ENCODE results near the gene CD14. TPM values are rescaled to one million over a fixed set of nuclear protein-coding genes. Genes with fewer than 3 reads are reported as not detected.

Gene CD14
- total and polyA plus RNA-seq, 2 donors (not counting 1 experiment from before 2014, with no cell fraction given), result 0.32 to 10.9 TPM

DNA sequence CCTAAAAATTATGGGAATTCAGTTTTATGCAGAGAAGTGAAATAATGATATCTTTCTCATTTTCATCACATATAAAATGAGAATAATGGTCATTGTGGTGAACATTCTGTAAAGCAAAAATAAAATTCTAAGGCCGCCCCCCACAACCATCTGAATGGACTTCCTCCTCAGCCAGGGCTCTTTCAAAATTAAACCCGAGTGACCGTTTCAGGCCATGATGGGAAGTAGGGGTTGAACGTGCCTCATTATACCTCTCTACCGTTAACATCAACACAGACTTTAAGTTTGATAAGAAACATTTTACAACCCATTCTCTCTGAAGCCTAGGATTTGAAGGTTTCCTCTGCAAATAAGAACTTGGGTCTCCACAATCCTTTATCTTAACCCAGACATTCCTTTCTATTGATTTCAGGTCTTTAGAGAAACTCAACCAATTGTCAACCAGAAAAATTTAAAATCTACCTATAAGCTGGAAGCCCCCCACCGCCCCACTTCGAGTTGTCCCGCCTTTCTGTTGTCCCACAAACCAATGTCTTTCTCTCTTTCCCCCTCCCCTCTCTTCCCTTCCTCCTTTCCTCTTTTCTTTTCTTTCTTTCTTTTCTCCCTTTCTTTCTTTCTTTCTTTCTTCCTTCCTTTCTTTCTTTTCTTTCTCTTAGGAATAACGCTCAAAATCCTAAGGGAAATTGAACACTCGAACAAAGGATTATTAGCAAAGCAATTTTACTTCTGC lies 4.6 kb upstream of the CD14 start:
- no peak overlapping the region for H3K27ac ChIP-seq (ENCODE audit: insufficient read depth, low read length)
- H3K27me3 ChIP-seq (ENCODE audit: control insufficient read depth, insufficient read depth, low read length), result no peaks in the 10 kb centered on the region
- H3K9me3 ChIP-seq (ENCODE audit: control insufficient read depth, insufficient read depth, low read depth, low read length), result no peaks in the 10 kb centered on the region
- H3K36me3 ChIP-seq (ENCODE audit: control insufficient read depth, insufficient read depth, low read length), result peaks cover 4% of the 10 kb centered on the region
- no peaks in the 10 kb centered on the region for H4K20me1 ChIP-seq (ENCODE audit: control insufficient read depth, extremely low read depth, insufficient read depth, low read length)
- H3K4me3 ChIP-seq (replicated peaks in 1 of 4; ENCODE audit: control extremely low read depth in 1 of 4, insufficient read depth in 1 of 4, low read depth in 3 of 4, low read length in 4 of 4), result no peak overlapping the region
- no peak overlapping the region for H3K9ac ChIP-seq (ENCODE audit: insufficient read depth, low read length)
- DNase-seq (ENCODE audit: low read depth in 2 of 2), result no peak
- no peak overlapping the region for H2AFZ ChIP-seq (ENCODE audit: low read length)
- H3K79me2 ChIP-seq (ENCODE audit: control insufficient read depth, insufficient read depth, low read length), result peaks cover 5% of the 10 kb centered on the region
- TF ChIP-seq, protein P1, sequence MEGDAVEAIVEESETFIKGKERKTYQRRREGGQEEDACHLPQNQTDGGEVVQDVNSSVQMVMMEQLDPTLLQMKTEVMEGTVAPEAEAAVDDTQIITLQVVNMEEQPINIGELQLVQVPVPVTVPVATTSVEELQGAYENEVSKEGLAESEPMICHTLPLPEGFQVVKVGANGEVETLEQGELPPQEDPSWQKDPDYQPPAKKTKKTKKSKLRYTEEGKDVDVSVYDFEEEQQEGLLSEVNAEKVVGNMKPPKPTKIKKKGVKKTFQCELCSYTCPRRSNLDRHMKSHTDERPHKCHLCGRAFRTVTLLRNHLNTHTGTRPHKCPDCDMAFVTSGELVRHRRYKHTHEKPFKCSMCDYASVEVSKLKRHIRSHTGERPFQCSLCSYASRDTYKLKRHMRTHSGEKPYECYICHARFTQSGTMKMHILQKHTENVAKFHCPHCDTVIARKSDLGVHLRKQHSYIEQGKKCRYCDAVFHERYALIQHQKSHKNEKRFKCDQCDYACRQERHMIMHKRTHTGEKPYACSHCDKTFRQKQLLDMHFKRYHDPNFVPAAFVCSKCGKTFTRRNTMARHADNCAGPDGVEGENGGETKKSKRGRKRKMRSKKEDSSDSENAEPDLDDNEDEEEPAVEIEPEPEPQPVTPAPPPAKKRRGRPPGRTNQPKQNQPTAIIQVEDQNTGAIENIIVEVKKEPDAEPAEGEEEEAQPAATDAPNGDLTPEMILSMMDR (conservative IDR thresholded peaks at IDR 0.05 in 1 of 2, IDR thresholded peaks at IDR 0.05 in 1 of 2; ENCODE audit: low read depth in 1 of 2, low read length in 2 of 2), result no peak
- no peak for TF ChIP-seq EZH2 (IDR thresholded peaks at IDR 0.05; ENCODE audit: low read length, missing control alignments)
- H3K4me1 ChIP-seq (ENCODE audit: control insufficient read depth, extremely low read depth, insufficient read depth, low read length), result no peaks in the 10 kb centered on the region
- H3K4me2 ChIP-seq (ENCODE audit: extremely low read depth, insufficient read depth, low read length), result no peak overlapping the region

DNA sequence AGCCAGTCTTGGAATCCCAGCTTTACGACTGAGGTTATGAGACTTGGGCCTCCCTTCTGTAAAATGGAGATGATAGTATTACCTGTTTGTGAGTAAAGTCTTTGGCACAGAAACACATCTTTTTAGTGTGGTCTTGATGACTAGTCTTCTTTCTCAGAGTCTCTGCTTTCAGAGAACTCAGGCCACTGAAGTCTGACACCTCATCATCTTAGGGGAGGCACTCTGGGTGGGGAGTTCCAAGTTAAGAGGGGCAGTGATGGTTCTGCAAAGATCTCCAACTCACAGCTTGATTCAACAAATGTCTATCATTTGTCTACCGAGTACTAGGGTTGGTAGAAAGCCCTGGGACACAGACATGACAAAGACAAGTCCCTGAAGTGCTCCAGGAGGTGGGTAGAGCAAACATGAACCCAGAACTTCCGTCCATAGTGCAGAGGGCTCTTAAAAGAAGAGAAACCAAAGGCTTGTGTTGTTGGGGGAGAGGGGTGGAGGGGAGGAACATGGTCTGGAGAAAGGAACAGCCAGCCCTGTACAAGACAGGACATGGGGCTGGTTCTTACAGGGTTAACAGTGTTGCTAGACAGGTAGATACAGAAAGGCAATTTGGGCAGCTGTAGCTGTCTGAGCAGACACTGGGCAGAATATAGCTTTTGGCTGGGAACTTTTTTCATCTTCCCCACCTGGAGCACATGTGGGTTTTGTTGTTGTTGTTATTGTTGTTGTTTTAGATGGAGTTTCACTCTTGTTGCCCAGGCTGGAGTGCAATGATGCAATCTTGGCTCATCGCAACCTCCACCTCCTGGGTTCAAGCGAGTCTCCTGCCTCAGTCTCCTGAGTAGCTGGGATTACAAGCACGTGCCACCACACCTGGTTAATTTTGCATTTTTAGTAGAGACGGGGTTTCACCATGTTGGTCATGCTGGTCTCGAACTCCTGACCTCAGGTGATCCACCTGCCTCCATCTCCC lies 2.6 kb upstream of the CD14 start:
- Histone ChIP-seq H3K9ac (ENCODE audit: insufficient read depth, low read length) (no peak overlapping the region), H3K4me2 (ENCODE audit: extremely low read depth, insufficient read depth, low read length) (no peak overlapping the region), H3K36me3 (ENCODE audit: control insufficient read depth, insufficient read depth, low read length) (no peaks in the 10 kb centered on the region), H2AFZ (ENCODE audit: low read length) (no peak overlapping the region), H3K27ac (ENCODE audit: insufficient read depth, low read length) (no peak overlapping the region), H3K27me3 (ENCODE audit: control insufficient read depth, insufficient read depth, low read length) (no peaks in the 10 kb centered on the region), H3K4me3 (replicated peaks in 1 of 4; ENCODE audit: control extremely low read depth in 1 of 4, insufficient read depth in 1 of 4, low read depth in 3 of 4, low read length in 4 of 4) (no peak overlapping the region), H3K79me2 (ENCODE audit: control insufficient read depth, insufficient read depth, low read length) (peaks cover 5% of the 10 kb centered on the region), H3K4me1 (ENCODE audit: control insufficient read depth, extremely low read depth, insufficient read depth, low read length) (peaks cover 2% of the 10 kb centered on the region), H4K20me1 (ENCODE audit: control insufficient read depth, extremely low read depth, insufficient read depth, low read length) (no peaks in the 10 kb centered on the region), H3K9me3 (ENCODE audit: control insufficient read depth, insufficient read depth, low read depth, low read length) (no peaks in the 10 kb centered on the region)
- TF ChIP-seq, protein P1 (conservative IDR thresholded peaks at IDR 0.05 in 1 of 2, IDR thresholded peaks at IDR 0.05 in 1 of 2; ENCODE audit: low read depth in 1 of 2, low read length in 2 of 2), result no peak
- no peak for DNase-seq (ENCODE audit: low read depth in 2 of 2)

DNA sequence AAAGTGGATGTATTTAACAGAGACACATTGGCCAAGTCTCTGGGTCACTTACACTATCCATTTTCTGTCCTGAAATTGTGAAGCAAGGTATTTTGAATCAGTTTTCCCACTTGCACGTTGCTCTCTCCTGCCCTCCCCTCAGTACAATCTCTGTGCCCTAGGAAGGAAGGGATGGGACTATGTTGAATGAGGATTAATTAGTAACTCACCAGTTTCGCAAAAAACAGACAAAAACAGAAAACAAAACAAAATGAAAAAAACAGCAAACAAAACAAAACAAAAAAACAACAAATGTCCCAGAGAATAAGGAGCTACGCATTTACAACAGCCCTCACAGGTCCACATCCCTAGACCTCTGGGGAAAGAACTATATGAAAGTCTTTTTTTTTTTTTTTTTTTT lies 1.1 kb upstream of the CD14 start:
- TF ChIP-seq EZH2 (IDR thresholded peaks at IDR 0.05; ENCODE audit: low read length, missing control alignments), result no peak
- TF ChIP-seq, protein P1 (conservative IDR thresholded peaks at IDR 0.05 in 1 of 2, IDR thresholded peaks at IDR 0.05 in 1 of 2; ENCODE audit: low read depth in 1 of 2, low read length in 2 of 2), result no peak
- Histone ChIP-seq H3K27me3 (ENCODE audit: control insufficient read depth, insufficient read depth, low read length) (no peaks in the 10 kb centered on the region), H3K9ac (ENCODE audit: insufficient read depth, low read length) (no peak overlapping the region), H4K20me1 (ENCODE audit: control insufficient read depth, extremely low read depth, insufficient read depth, low read length) (no peaks in the 10 kb centered on the region), H3K4me2 (ENCODE audit: extremely low read depth, insufficient read depth, low read length) (no peak overlapping the region), H3K36me3 (ENCODE audit: control insufficient read depth, insufficient read depth, low read length) (no peaks in the 10 kb centered on the region), H2AFZ (ENCODE audit: low read length) (no peak overlapping the region), H3K4me3 (replicated peaks in 1 of 4; ENCODE audit: control extremely low read depth in 1 of 4, insufficient read depth in 1 of 4, low read depth in 3 of 4, low read length in 4 of 4) (no peak overlapping the region), H3K27ac (ENCODE audit: insufficient read depth, low read length) (no peak overlapping the region), H3K4me1 (ENCODE audit: control insufficient read depth, extremely low read depth, insufficient read depth, low read length) (peaks cover 2% of the 10 kb centered on the region), H3K79me2 (ENCODE audit: control insufficient read depth, insufficient read depth, low read length) (no peaks in the 10 kb centered on the region), H3K9me3 (ENCODE audit: control insufficient read depth, insufficient read depth, low read depth, low read length) (no peaks in the 10 kb centered on the region)
- DNase-seq (ENCODE audit: low read depth in 2 of 2), result no peak

All from fibroblast of lung (primary cell).